ENCODE measurements around the gene VILL. TPM values are rescaled to one million over a fixed set of nuclear protein-coding genes. Genes with fewer than 3 reads are reported as not detected.

VILL gene
- 100 to 1,000 TPM; 174 to 184 TPM for total RNA-seq
- long read RNA-seq, transcript VILL-201 (20 exons, 2,970 nt), result major isoform, 24 of 410 reads
- long read RNA-seq, transcript VILL-202 (19 exons, 2,787 nt), result minor isoform, 5 of 410 reads
- long read RNA-seq, partial matches to known transcripts, result 285 of 410 reads
- long read RNA-seq, other reads (novel, unspliced or antisense), result 96 of 410 reads

DNA sequence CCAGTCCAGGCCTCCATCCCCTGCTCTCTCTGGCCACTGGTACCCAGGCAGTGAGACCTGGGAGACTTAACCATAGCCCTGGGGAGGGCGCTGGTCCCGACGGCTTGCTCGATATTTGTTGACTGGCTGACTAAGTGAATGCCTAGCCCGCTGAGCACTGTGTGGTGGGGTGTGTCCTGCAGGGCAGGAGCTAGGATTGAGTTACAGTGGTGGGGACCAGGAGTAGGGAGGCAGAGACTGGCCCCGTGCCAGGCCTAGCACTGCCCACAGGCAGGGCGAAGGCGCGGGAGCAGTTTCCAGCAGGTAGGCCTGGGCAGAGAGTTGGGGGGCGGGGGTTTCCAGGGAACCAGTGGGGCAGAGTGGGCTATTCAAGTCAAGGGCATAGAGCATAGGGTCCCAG, at the start of gene VILL:
Gene VILL, plus strand, starts transcription at position 260 of the 400 bp plus-strand sequence. CDS start 2,887 bp downstream, outside the sequence.
- DNase-seq, result peak; percentile 90 to 93
- ATAC-seq, result peak; percentile 50
- intact Hi-C loops (cut with DNase I, micrococcal nuclease), result no loop called here

DNA sequence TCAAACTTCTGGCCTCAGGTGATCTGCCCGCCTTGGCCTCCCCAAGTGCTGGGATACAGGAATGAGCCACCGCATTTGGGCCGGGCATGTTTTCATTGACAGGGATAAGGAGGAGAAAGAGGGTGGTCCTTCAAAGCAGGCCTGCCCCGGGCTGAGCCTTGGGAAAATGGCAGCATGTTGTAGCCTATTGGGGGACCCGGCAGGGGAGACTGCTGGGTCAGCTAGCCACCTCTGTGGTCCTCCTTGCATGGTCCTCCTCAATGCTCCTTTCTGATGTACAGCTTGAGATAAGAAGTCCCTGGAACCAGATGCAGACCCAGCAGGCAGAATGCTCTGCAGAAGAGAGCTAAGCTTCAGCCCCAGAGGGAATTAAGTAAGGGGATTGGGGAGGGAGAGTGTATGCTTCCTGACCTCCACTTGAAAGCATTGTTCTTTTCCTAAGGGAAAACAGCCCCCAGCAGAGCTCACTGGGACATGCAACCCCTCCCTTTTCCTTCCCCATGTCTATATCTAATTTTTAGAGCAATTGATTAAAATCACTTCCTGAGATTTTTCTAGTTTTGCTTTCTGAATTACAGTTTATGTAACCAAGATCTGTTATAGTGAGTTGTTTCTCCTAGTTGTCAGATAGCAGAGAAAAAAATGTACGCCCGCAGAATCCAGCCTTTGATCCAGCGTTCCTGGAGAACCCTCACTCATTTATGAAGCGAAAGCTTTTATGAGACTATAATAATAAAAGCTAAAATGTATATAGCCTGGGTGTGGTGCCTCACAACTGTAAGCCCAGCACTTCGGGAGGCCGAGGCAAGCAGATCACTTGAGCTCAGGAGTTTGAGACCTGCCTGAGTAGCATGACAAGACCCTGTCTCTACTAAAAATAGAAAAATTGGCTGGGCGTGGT, 48.7 kb upstream of the VILL start:
- ATAC-seq (peak; percentile 86), DNase-seq (peak; percentile 52 to 66)
- intact Hi-C loops (cut with DNase I, micrococcal nuclease), result no loop called here

DNA sequence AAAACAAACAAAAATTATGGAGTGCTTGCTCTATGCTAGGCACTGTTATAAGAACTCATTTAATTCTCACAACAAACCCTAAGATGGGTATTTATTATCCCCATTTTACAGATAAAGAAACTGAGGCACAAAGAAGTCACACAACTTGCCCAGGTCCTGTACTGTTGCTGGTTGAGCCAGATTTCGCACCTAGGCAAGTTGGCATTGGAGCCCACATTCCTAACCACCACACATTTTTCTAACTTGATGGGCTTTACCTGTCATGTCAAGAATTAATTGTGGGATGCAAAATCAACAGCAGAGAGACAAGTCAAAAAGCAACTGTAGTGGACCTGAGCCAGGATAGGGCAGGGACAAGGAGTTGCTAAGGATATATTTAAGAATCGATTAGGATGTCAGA, 47.9 kb upstream of the VILL start:
- no peak for DNase-seq
- ATAC-seq, result no peak

DNA sequence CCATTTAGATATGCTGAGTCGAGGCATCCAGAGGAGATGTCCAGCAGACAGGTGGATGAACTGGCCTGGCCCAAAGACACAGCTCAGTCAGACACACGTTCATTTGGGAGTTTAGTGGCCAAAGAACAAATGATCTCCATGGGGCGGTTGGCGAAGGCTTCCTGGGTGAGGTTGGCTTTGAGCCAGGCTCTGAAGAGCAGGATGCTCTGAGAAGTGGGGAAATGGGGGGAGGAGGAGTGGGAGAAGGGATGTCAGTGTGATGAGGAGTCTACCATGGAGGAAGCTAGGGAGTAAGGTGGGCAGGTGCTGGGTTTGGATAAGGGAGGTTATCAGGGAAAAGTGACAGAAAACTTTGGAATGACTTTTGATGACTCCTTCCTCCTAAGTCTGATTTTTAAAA, 47.5 kb upstream of the VILL start:
- ATAC-seq (peak; percentile 1), DNase-seq (no peak)
- intact Hi-C loops (cut with DNase I, micrococcal nuclease), result no loop called here

More for the DNA sequence above, 47.9 kb upstream of the VILL start:
- intact Hi-C loops (cut with DNase I, micrococcal nuclease), result no loop called here

DNA sequence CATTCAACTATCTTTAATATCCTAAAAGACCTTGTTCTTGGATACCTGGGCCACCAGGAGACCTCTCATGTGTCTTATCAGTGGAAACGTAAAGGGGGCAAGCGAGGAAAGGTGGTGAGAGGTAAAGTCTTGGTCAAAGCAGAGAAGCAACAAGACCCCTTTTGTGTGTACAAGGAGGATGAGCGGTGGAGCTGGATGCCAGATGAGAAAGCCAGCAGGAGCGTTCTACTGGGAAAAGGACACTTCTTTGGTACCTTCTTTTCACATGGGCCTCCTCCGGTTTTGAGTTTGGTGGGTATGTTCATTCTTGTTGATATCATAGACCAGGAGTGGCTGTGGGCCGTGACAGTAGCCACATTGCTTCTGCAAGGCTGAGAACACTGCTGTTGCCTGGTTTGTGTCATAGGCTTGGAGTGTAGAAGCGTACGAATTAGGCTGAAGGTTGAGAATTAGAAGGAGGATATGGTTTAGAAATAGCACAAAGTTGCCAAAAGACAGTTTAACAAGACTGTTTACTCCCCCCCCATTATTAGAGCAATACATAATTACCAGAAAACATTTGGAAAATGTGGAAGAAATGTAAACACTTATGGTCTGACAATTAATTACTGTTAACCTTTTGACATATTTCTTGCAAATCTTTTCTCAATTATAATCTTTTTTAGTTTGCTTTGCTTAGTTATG, 46.8 kb upstream of the VILL start:
- no peak for DNase-seq
- ATAC-seq, result no peak
- intact Hi-C loops (cut with DNase I, micrococcal nuclease), result no loop called here

DNA sequence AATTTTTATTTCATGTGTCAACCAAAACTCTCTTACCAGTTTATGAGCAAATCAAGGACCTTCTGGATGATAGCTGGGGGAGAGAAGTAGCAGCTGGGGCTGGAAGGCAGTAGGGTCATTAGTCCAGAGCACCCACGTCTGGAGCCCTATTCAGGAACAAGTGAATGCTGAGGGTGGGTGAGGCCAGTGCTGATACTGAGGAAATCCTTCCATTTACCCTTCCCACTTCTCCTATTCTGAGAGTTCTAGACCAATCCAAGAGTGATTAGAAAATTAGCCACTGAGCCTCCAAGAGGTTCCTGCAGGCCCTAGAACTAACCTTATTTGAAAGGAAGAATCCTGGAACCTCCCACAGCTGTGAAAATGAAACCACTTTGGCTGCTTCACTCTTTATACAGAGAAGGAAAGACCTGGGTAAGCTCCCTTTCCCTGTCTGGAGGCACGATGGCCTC, 46.2 kb upstream of the VILL start:
- DNase-seq, result no peak
- ATAC-seq, result peak; percentile 59
- intact Hi-C loops (cut with DNase I, micrococcal nuclease), result no loop called here

DNA sequence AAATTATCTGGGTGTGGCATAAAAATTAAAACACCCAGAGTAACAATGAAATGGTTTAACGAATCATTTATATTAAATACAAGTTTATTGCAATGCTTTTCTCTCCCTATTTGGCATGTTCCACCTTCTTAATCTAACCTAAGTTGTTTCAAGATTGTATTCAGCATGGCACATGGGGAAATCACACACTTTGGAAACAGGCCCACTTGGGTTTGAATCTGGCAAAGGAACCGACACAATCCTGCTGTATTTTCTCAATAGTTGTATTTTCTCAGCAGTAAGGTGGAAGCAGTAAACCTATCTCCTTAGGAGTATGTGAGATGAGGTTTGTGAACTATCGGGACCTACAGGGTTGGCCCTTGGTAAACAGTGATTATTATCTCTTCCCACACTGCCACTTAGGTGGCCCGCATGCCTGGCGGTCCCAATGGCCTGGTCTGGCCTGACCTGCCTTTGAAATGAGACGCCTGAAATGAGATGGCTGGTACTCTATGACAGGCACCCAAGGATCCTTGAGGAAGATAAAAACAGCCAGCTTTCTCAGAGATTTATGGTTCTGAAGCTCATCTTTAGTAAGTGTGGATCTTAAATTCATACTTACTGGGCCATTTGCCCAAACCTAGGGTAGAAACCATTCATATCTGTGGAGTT, 45.3 kb upstream of the VILL start:
- DNase-seq (no peak), ATAC-seq (peak; percentile 18)
- intact Hi-C loops (cut with DNase I, micrococcal nuclease), result no loop called here

DNA sequence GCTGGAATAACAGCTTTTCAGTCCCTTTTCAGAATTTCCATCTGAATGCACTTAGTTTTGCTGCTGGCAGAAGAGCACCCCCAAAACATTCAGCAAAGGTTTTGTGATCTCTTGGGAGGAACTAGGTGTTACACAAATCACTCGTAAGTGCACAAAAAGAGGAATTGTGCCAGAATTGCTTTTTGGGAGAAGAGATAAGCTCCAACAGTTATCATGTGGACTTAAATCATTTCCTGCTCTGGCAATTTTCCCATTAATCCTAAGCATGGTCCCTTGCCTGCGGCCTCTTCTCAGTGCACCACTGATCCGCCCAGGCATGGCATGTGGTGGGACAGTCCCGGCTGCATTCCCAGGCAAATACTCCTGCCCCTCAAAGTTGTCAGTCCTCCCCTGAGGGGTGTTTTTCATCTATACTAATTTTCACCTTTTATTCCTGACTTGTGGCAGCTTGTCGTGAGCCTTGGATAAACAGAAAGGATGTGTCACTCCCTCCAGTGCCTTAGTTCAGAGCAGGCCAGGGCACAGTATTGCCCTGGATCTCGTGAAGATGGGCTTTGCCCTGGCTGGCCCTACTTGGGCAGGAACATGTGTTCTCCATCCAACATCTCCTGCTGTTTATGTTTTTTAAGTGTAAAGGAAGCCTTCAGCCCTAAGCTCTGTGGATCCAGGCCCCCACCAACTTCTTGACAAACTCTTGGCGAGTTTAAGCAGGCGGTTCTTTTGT, 44.6 kb upstream of the VILL start:
- DNase-seq (no peak), ATAC-seq (peak; percentile 27)
- intact Hi-C loops (cut with DNase I, micrococcal nuclease), result no loop called here

DNA sequence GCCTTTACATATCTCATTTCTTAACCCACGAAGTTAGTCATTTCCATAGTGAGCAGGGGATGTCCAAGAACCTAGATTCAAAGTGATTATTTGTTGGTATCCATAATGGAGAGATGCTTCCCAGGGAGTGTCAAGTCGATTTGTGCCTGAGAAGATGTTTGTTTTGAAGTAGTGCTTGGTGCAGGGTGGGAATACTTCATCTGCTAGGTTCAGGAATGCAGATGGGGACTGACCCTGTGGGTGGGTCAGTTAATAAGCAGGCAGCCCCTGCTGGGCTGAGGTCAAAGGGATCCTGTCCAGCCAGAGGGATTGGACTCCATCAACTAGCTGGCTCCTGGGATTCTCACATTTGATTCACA, 44.1 kb upstream of the VILL start:
- ATAC-seq, result no peak
- intact Hi-C loops (cut with DNase I, micrococcal nuclease), result no loop called here

DNA sequence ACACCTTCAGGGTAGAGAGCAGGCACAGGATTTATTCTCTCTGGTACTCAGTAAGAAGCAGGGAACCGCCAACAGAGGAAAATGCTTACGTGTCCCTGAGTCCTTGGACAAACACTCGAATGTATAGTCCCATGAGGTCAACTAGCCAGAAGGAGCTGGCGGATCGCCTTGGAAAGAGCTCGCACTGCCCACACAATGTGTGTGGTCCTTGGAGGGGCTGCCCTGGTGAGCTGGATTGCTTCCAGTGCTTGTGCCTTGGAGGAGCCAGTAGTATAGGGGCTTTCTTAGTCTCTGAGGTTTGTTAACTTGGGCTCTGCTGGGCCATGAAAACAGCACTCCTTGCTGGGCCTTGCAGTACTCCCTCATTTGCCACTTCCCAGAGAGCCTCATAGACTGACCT, 40.7 kb upstream of the VILL start:
- DNase-seq (no peak), ATAC-seq (no peak)
- intact Hi-C loops (cut with DNase I, micrococcal nuclease), result no loop called here

More for the DNA sequence above, 44.1 kb upstream of the VILL start:
- DNase-seq, result no peak

DNA sequence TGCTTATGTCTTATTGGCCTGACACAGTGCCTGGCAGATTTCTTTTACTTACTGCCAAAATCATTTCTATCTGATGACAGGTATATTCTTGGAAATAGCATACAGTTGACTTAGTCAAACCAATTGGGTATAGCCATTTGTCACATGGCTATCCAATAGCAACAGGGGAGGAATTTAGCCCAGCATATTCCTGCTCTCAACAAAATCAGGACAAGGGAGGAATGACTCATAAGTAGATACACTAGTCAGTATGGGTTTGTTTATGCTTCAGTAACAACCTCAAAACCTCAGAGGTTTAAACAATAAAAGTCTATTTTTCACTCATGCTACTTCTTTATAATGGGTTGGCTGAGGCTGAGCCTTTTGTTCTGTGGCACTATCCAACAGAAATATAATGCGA, 38.0 kb upstream of the VILL start:
- ATAC-seq (no peak), DNase-seq (no peak)
- intact Hi-C loops (cut with DNase I, micrococcal nuclease), result no loop called here

DNA sequence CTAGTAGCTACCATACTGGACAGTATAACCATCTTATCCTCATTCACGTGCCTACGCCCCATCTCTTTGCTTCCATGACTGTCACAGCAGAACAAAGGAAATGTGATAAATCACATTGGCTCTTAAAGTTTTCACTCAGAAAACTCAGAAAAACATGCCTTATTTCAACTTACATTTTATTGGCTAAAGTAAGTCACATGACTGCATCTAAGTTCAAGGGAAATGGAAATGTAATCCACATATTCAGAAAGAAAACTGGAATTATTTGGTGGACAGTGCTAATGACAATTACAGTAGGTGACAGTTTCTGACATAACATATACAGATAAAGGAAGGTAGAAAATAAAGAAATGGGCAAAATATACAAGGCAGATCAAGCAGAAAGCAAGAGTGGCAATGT, 37.4 kb upstream of the VILL start:
- intact Hi-C loops (cut with DNase I, micrococcal nuclease), result no loop called here

DNA sequence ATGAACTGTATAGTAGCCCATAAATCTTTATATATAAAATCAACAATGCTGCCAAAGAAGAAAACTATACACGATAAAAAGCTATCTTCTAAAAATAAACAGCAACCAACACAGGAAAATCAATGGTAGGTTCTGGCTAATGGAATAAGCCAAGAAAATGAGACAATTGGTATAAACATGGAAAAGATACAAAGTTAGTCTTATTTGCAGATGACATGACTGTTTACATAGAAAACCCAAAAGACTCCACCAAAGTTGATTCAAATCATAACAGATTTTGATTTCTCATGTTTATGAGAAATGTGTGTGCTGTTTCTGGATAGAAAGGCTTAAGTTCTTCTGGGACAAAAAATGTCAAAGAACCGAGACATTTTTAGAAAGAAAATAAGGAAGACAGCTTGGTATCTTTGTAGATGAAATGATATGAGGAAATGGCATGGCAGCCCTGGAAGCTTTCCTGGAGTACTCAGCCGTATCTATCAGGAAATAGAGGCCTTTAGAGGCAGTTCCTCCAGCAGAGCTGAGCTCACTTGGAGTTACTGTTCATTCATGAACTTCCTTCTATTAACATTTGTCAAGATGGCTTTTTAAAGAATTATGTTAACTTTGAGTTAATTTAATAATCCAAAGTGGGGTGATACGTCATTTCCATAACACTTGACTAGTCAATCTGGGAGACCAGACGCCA, 36.7 kb upstream of the VILL start:
- ATAC-seq (peak; percentile 39), DNase-seq (no peak)
- intact Hi-C loops (cut with DNase I, micrococcal nuclease), result no loop called here

More for the DNA sequence above, 37.4 kb upstream of the VILL start:
- DNase-seq (no peak), ATAC-seq (no peak)

DNA sequence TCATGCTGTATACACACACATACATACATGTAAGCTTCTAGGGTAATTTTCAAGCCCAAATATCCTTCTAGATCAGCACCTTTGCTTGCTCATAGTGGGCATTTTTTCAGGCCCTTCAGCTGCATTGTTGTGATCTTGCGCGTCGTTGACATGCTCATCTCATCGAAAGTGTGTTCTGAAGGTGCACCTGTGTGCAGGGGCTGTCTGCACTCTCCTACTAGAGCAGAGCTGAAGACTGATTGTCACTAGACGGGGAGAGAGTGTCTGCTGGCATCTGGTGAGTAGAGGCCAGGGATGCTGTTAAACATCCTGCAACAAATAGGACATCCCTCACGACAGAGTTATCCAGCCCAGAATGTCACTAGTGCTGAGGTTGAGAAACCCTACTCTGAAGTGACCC, 35.7 kb upstream of the VILL start:
- ATAC-seq (no peak), DNase-seq (no peak)
- intact Hi-C loops (cut with DNase I, micrococcal nuclease), result no loop called here

DNA sequence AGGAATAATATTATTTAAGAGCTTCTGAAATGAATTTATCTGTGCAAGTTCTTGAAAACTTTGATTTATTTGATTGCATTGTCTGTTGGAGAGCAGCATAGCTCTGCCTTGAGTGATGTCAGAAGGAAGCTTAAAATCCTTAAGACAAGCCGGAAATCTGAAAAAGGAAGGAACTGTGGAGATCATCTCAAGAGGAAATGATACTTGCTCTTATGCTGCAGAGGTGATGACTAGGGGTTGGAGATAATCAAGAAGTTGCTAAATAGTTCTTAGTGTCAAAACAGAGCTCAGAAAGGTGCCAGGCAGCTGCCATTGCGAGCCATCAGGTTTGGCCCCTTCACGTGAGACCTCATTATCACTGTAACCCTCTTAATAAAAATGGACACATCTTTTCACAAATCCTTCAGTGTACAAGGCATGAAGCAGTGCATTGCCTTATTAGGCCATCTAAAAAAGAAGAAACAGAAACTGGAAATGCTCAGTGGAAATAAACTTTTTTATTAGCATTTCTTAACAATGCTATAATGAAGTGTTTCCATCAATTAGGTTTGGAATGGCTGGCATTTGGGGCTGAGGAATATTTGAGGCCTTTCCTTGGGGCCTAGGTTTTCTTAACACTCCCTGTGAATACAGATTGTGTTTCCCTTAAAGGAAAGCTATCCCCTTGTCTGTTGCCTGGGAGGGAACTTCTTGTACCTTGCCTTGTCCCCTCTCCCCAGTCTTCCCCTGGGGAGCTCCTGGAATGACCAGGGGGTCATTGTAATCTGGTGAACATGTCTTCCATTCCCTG, 34.5 kb upstream of the VILL start:
- intact Hi-C loops (cut with DNase I, micrococcal nuclease), result no loop called here
- ATAC-seq, result no peak
- DNase-seq, result no peak

DNA sequence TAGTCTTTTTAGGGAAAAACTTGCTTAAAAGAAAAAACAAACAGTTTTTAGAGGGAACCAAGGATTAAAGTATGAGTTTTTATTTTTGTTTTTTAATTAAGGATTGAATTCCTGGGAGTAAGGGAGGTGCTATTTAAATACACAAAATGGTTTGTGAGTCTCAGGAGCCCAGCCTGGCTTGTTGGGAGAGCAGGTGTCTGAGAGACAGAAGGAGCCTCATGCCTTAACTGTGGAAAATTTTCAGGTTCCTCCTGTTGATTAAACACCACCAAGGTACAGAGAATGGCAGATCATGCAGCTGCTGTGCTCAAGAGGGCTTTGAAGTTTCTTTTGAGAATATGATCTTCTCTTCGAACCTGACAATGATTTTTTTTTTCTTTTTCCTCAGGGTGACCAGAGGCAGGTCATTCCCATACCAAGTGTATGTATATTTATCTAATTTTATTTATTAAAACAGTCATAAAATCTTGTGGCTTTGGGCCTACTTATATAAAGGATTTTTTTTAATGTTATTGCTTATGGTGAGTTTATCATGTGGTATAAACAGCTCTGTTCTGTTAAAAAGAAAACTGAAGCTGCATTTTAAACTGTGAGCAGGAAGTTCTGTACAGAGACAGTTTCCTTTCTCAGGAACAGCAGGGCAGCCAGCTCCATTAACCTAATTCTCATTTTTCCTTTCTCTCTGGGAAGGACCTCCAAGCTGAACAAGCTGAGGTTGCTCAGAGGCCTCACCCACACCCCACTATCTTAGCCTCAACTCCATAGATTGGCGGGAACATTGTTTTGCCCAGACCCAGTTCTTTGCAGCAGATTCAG, 33.7 kb upstream of the VILL start:
- DNase-seq (no peak), ATAC-seq (peak; percentile 31)
- intact Hi-C loops (cut with DNase I, micrococcal nuclease), result no loop called here

DNA sequence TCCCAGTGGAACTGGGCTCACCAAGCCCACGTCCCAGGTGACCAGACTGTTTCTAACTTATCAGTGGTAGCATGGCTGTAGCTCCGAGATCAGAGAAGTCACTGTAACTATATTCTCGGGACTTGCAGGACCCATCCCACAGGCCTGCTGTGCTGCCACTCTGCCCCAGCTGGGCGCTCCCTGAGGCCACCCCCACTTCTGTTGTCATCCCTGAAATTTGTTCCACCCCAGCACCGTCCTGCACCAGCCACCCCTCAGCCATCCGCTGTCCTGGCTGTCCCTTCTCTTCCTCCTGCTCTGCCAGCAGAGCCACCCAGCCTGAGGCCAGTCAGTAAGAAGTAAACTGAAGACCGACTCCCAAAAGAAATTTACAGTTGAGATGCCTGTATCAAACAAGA, 33.0 kb upstream of the VILL start:
- intact Hi-C loops (cut with DNase I, micrococcal nuclease), result no loop called here
- DNase-seq (no peak), ATAC-seq (no peak)

All from left colon (tissue), 2 donors.